Ishikawa (cell line): ENCODE measurements around the gene NCOA5.

Source experiments
- CEBPB ChIP-seq: IDR thresholded peaks from 2 replicates; pipeline ENCODE4 v1.6.1; 2012
- CREB1 ChIP-seq: IDR thresholded peaks from 2 replicates; pipeline ENCODE4 v1.6.1; 2012; ENCODE audit warnings: low read depth
- FOXM1 ChIP-seq: IDR thresholded peaks from 2 replicates; pipeline ENCODE4 v1.6.1; 2012; ENCODE audit warnings: low read depth, borderline replicate concordance
- TF ChIP-seq, protein P1 (sequence below): IDR thresholded peaks from 2 replicates; pipeline ENCODE4 v1.6.1; 2012; ENCODE audit warnings: low read depth, mild to moderate bottlenecking

DNA sequence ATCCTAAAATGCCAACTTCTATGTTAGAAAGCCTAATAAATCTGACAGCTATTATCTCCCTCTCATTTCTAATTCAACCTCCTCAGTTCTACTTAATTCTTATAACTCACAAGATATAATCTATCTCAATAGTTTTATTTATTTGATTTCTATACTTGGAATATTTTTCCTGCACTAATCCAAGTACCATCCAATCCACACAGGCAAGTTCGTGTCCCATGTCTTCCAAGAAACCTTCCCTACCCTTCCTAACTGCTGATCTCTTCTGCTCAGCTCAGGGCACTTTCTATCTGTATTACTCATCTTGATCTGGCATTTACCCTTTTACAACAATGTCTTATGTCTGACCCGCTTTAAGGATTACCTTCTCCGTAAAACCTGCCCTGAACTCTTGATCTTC, 18.2 kb downstream of the NCOA5 start:
- TF ChIP-seq CEBPB (no peak), FOXM1 (no peak), CREB1 (no peak)
- TF ChIP-seq, protein P1, sequence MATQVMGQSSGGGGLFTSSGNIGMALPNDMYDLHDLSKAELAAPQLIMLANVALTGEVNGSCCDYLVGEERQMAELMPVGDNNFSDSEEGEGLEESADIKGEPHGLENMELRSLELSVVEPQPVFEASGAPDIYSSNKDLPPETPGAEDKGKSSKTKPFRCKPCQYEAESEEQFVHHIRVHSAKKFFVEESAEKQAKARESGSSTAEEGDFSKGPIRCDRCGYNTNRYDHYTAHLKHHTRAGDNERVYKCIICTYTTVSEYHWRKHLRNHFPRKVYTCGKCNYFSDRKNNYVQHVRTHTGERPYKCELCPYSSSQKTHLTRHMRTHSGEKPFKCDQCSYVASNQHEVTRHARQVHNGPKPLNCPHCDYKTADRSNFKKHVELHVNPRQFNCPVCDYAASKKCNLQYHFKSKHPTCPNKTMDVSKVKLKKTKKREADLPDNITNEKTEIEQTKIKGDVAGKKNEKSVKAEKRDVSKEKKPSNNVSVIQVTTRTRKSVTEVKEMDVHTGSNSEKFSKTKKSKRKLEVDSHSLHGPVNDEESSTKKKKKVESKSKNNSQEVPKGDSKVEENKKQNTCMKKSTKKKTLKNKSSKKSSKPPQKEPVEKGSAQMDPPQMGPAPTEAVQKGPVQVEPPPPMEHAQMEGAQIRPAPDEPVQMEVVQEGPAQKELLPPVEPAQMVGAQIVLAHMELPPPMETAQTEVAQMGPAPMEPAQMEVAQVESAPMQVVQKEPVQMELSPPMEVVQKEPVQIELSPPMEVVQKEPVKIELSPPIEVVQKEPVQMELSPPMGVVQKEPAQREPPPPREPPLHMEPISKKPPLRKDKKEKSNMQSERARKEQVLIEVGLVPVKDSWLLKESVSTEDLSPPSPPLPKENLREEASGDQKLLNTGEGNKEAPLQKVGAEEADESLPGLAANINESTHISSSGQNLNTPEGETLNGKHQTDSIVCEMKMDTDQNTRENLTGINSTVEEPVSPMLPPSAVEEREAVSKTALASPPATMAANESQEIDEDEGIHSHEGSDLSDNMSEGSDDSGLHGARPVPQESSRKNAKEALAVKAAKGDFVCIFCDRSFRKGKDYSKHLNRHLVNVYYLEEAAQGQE = no peak
